ENCODE results near the gene VAV1.

GRCh38 chr19:6738787-6739389 is 33.6 kb upstream of the VAV1 start:
- TF ChIP-seq, protein P1, sequence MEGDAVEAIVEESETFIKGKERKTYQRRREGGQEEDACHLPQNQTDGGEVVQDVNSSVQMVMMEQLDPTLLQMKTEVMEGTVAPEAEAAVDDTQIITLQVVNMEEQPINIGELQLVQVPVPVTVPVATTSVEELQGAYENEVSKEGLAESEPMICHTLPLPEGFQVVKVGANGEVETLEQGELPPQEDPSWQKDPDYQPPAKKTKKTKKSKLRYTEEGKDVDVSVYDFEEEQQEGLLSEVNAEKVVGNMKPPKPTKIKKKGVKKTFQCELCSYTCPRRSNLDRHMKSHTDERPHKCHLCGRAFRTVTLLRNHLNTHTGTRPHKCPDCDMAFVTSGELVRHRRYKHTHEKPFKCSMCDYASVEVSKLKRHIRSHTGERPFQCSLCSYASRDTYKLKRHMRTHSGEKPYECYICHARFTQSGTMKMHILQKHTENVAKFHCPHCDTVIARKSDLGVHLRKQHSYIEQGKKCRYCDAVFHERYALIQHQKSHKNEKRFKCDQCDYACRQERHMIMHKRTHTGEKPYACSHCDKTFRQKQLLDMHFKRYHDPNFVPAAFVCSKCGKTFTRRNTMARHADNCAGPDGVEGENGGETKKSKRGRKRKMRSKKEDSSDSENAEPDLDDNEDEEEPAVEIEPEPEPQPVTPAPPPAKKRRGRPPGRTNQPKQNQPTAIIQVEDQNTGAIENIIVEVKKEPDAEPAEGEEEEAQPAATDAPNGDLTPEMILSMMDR (IDR thresholded peaks at IDR 0.05): peak; percentile 60
- TF ChIP-seq ZFX (IDR thresholded peaks at IDR 0.05; ENCODE audit: borderline replicate concordance): no peak
